HL-60 (cell line): ENCODE results near the gene FHAD1.

Experiments
- GABPA ChIP-seq: IDR thresholded peaks from 2 replicates; pipeline ENCODE4 v1.6.1; 2012; ENCODE audit warnings: low read depth
- POLR2AphosphoS5 ChIP-seq: IDR thresholded peaks from 2 replicates; pipeline ENCODE4 v1.6.1; 2012; ENCODE audit warnings: low read depth
- SPI1 ChIP-seq: IDR thresholded peaks from 2 replicates; pipeline ENCODE4 v1.6.1; 2012; ENCODE audit warnings: low read depth, mild to moderate bottlenecking, borderline replicate concordance
- TF ChIP-seq, protein P1 (sequence below): IDR thresholded peaks from one replicate; pipeline ENCODE4 v1.5.1; 2011; ENCODE audit warnings: low read length, control low read depth, inconsistent platforms; ENCODE audit not compliant: insufficient read depth
- TF ChIP-seq, protein P2 (sequence below): IDR thresholded peaks from 2 replicates; pipeline ENCODE4 v1.6.1; 2012; ENCODE audit warnings: low read depth; ENCODE audit not compliant: insufficient replicate concordance

DNA sequence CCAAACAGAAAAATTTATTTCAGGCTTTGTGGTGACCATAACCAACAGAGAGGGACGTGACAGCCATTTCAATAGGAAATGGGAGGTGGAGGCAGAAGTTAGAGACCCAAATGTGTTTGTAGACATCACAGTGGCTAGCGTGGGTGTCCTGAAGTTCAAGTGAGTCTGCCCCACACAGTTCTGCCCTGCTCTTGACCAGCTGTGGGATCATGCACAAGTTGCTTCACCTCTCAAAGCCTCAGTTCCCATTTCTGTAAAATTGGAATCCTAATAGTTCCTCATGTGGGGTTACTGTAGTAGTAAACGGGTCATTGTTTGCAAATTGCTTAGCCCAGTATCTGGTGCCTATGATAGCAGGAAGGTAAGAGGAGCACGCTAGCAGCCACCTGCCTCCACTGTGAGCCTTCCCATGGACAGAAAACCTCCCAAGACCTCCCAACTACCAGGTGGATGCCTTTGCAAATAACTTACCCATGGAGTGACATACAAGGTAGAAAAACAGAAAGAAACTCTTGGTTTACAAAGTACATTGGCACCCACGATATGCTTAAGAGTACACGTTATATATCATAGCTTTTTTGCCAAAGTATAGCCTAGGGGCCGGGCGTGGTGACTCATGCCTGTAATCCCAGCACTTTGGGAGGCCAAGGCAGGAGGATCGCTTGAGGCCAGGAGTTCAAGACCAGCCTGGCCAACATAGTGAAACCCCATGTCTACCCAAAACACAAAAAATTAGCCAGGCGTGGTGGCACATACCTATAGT is 29.1 kb downstream of the FHAD1 start:
- TF ChIP-seq, protein P1, sequence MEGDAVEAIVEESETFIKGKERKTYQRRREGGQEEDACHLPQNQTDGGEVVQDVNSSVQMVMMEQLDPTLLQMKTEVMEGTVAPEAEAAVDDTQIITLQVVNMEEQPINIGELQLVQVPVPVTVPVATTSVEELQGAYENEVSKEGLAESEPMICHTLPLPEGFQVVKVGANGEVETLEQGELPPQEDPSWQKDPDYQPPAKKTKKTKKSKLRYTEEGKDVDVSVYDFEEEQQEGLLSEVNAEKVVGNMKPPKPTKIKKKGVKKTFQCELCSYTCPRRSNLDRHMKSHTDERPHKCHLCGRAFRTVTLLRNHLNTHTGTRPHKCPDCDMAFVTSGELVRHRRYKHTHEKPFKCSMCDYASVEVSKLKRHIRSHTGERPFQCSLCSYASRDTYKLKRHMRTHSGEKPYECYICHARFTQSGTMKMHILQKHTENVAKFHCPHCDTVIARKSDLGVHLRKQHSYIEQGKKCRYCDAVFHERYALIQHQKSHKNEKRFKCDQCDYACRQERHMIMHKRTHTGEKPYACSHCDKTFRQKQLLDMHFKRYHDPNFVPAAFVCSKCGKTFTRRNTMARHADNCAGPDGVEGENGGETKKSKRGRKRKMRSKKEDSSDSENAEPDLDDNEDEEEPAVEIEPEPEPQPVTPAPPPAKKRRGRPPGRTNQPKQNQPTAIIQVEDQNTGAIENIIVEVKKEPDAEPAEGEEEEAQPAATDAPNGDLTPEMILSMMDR, result no peak
- no peak for TF ChIP-seq POLR2AphosphoS5
- TF ChIP-seq, protein P2, sequence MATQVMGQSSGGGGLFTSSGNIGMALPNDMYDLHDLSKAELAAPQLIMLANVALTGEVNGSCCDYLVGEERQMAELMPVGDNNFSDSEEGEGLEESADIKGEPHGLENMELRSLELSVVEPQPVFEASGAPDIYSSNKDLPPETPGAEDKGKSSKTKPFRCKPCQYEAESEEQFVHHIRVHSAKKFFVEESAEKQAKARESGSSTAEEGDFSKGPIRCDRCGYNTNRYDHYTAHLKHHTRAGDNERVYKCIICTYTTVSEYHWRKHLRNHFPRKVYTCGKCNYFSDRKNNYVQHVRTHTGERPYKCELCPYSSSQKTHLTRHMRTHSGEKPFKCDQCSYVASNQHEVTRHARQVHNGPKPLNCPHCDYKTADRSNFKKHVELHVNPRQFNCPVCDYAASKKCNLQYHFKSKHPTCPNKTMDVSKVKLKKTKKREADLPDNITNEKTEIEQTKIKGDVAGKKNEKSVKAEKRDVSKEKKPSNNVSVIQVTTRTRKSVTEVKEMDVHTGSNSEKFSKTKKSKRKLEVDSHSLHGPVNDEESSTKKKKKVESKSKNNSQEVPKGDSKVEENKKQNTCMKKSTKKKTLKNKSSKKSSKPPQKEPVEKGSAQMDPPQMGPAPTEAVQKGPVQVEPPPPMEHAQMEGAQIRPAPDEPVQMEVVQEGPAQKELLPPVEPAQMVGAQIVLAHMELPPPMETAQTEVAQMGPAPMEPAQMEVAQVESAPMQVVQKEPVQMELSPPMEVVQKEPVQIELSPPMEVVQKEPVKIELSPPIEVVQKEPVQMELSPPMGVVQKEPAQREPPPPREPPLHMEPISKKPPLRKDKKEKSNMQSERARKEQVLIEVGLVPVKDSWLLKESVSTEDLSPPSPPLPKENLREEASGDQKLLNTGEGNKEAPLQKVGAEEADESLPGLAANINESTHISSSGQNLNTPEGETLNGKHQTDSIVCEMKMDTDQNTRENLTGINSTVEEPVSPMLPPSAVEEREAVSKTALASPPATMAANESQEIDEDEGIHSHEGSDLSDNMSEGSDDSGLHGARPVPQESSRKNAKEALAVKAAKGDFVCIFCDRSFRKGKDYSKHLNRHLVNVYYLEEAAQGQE, result no peak
- no peak for TF ChIP-seq SPI1
- TF ChIP-seq GABPA, result no peak
